HepG2 (cell line): ENCODE data around the gene SHISA4.

ENCODE experiments used
- CEBPB ChIP-seq: IDR thresholded peaks from 2 replicates; pipeline ENCODE4 v1.6.1; 2011; ENCODE audit warnings: low read depth, low read length, improper control_type of control experiment, borderline replicate concordance
- ZBTB21 ChIP-seq: sonication (generic); formaldehyde crosslinking; IDR thresholded peaks from 2 replicates; pipeline ENCODE4 v1.4.0; 2020; ENCODE audit warnings: missing genetic modification reagents
- TF ChIP-seq, protein P1 (sequence below): sonication (generic); formaldehyde crosslinking; IDR thresholded peaks from 2 replicates; pipeline ENCODE4 v1.5.0; 2020; ENCODE audit warnings: missing genetic modification reagents, mild to moderate bottlenecking, borderline replicate concordance

DNA sequence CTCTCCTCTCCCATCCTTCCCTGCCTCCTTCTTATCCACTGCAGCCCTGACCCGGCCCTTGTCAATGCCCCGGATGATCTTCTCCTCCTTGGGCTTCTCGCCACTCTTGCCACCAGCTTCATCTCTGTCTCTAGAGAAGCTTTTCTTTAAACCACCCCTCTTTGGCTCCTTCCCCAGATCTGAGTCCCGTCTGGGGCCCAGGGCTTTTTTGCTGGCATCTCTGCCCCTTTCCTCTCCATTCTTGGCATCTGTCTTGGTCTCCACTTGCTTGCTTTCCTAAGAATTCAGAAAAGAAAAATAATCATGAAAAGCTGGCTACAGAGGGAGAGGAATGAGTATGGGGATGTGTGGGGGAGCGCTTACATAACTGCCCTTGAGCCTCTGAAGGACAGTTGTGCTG lies 11.8 kb downstream of the SHISA4 start:
- TF ChIP-seq CEBPB (no peak), ZBTB21 (no peak)
- TF ChIP-seq, protein P1, sequence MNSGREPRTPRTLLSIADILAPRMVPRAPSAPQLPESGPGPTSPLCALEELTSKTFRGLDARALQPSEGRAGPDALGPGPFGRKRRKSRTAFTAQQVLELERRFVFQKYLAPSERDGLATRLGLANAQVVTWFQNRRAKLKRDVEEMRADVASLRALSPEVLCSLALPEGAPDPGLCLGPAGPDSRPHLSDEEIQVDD (CRISPR knock-in tag) = no peak
